SU-DHL-6 (cell line): ENCODE data around the gene CAMK2D.

Experiments used
- EZH2phosphoT487 ChIP-seq: fragments of 200-600 bp; sonication (generic), shearing (Covaris generic); conservative IDR thresholded peaks from 2 replicates; pipeline ENCODE4 v1.6.1; 2018; ENCODE audit warnings: mild to moderate bottlenecking, antibody characterized with exemption, low read length, moderate library complexity, mixed read lengths
- TF ChIP-seq, protein P1 (sequence below): fragments of 200-600 bp; sonication (generic); IDR thresholded peaks from one replicate; pipeline ENCODE4 v1.5.1; 2017; ENCODE audit warnings: antibody characterized with exemption, mild to moderate bottlenecking, low read length, moderate library complexity; ENCODE audit not compliant: insufficient read depth, poor library complexity, severe bottlenecking

DNA sequence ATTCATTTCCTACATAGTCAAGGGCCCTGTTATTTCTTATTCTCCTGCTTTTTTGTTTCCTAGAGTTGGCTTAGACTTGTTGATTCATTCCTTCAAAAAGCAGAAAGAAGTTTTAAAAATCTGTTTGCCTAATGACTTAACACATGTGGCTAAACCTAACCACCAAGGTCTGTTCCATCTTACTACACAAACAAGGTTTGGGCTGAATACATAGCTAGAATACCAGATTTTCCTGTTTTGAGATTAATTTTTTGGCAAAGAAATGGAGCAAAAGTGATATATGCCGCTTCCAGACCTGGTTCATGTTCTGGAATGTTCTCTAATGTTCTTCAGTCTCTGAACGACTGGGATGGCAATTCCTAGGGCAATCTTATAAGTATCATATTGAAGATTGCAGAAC is 7.4 kb upstream of the CAMK2D start:
- TF ChIP-seq, protein P1, sequence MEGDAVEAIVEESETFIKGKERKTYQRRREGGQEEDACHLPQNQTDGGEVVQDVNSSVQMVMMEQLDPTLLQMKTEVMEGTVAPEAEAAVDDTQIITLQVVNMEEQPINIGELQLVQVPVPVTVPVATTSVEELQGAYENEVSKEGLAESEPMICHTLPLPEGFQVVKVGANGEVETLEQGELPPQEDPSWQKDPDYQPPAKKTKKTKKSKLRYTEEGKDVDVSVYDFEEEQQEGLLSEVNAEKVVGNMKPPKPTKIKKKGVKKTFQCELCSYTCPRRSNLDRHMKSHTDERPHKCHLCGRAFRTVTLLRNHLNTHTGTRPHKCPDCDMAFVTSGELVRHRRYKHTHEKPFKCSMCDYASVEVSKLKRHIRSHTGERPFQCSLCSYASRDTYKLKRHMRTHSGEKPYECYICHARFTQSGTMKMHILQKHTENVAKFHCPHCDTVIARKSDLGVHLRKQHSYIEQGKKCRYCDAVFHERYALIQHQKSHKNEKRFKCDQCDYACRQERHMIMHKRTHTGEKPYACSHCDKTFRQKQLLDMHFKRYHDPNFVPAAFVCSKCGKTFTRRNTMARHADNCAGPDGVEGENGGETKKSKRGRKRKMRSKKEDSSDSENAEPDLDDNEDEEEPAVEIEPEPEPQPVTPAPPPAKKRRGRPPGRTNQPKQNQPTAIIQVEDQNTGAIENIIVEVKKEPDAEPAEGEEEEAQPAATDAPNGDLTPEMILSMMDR, result no peak
- no peak for TF ChIP-seq EZH2phosphoT487
